Upper lobe of left lung (tissue), 6 donors: ENCODE results near the gene DNAJB11. TPM values are rescaled to one million over a fixed set of nuclear protein-coding genes. Genes with fewer than 3 reads are reported as not detected.

Experiments used
- ATAC-seq, 2 donors: fragments of 200-7000 bp; cut with Tn5 transposase; one replicate each; pipeline ENCODE4 v1.9.1; 2022; ENCODE audit warnings: mild to moderate bottlenecking in 2 of 2, moderate library complexity in 2 of 2; ENCODE audit not compliant: low FRiP score in 2 of 2
- DNase-seq, 2 donors: peaks; one replicate each; pipeline ENCODE4 v3.0.0-alpha.2; 2019 to 2020
- H3K27ac ChIP-seq, 4 donors: fragments of 200-600 bp; sonication (generic); one replicate each; pipeline ENCODE4 v1.5.1; 2016 to 2019
- H3K27me3 ChIP-seq, 4 donors: fragments of 200-600 bp; sonication (generic); one replicate each; pipeline ENCODE4 v1.5.1; 2017 to 2019
- H3K36me3 ChIP-seq, 4 donors: fragments of 200-600 bp; sonication (generic); one replicate each; pipeline ENCODE4 v1.5.1; 2016 to 2019
- H3K4me1 ChIP-seq, 4 donors: fragments of 200-600 bp; sonication (generic); one replicate each; pipeline ENCODE4 v1.5.1; 2018 to 2019
- H3K4me3 ChIP-seq, 4 donors: fragments of 200-600 bp; sonication (generic); one replicate each; pipeline ENCODE4 v1.5.1; 2017 to 2019; ENCODE audit warnings: mild to moderate bottlenecking in 2 of 4, moderate library complexity in 1 of 4
- H3K9me3 ChIP-seq, 4 donors: fragments of 200-600 bp; sonication (generic); one replicate each; pipeline ENCODE4 v1.5.1; 2018 to 2019
- CTCF ChIP-seq, 6 experiments: fragments of 450-650 bp in 4 of 6; fragments of 200-600 bp in 2 of 6; sonication (generic) in 2 of 6; IDR thresholded peaks; one replicate each; pipeline ENCODE4 v1.5.1; 2016 to 2019; ENCODE audit warnings: antibody characterized with exemption in 6 of 6
- EP300 ChIP-seq, 4 donors: sonication (generic); formaldehyde crosslinking; IDR thresholded peaks; one replicate each; pipeline ENCODE4 v1.5.1; 2017; ENCODE audit warnings: antibody characterized with exemption in 4 of 4, control low read depth in 2 of 4
- POLR2A ChIP-seq, 4 donors: fragments of 450-650 bp; IDR thresholded peaks; one replicate each; pipeline ENCODE4 v1.5.1; 2016 to 2017; ENCODE audit warnings: antibody characterized with exemption in 4 of 4, mild to moderate bottlenecking in 2 of 4
- POLR2AphosphoS5 ChIP-seq, 2 donors: sonication (generic); formaldehyde crosslinking; IDR thresholded peaks; one replicate each; pipeline ENCODE4 v1.5.1; 2017; ENCODE audit warnings: antibody characterized with exemption in 2 of 2
- WGBS, 2 donors: methylation state at CpG; one replicate each; pipeline ENCODE4 v1.1.5; 2017 to 2018; 5-methylcytosine and 5-hydroxymethylcytosine counted together
- total RNA-seq, 6 donors: library from RNA; depleted of rRNA in 4 of 6; stranded (reverse); fragments of >200 nt in 4 of 6; gene quantifications; one replicate each; pipeline versions ENCODE4 v1.1.0 to v1.2.1, GENCODE V29; 2016 to 2021
- donor health status: DM: no; HTN: no; CAD: no; lungs with moderate emphysema.
- donor health status: DM: no; HTN: yes; CAD: no; lungs with severe emphysema.

The DNAJB11 gene
- total RNA-seq, 6 donors from 2014 or later = 10.5 to 52.7 (median 38.9) TPM

- 69 to 74% methylated on average over 7 of the region's 7 CpGs for WGBS, 2 donors
- ATAC-seq = peak in 1 of 2 donors; percentile 34
- DNase-seq = no peak
- no peaks in the 10 kb centered on the region for H3K9me3 ChIP-seq
- TF ChIP-seq EP300 (IDR thresholded peaks at IDR 0.05) (no peak), CTCF (IDR thresholded peaks at IDR 0.05) (no peak), POLR2A (IDR thresholded peaks at IDR 0.05) (no peak), POLR2AphosphoS5 (IDR thresholded peaks at IDR 0.05) (no peak)
- H3K4me1 ChIP-seq = no peaks in the 10 kb centered on the region
- no peaks in the 10 kb centered on the region for H3K36me3 ChIP-seq
- H3K27me3 ChIP-seq = no peaks in the 10 kb centered on the region
- no peak overlapping the region for H3K27ac ChIP-seq
- H3K4me3 ChIP-seq = no peak overlapping the region
Measured at GRCh38 chr3:186626254-186626847, 55.8 kb downstream of the DNAJB11 start.

- whole genome bisulfite sequencing, 2 donors = 93 to 94% methylated on average over 7 of the region's 7 CpGs
- TF ChIP-seq CTCF (IDR thresholded peaks at IDR 0.05) = no peak
- no peak for TF ChIP-seq EP300 (IDR thresholded peaks at IDR 0.05)
- TF ChIP-seq POLR2AphosphoS5 (IDR thresholded peaks at IDR 0.05) = no peak
- TF ChIP-seq POLR2A (IDR thresholded peaks at IDR 0.05) = no peak
Measured at GRCh38 chr3:186627852-186628414, 57.4 kb downstream of the DNAJB11 start.

GRCh38 chr3:186628756-186629155 lies 58.2 kb downstream of the DNAJB11 start:
- Histone ChIP-seq H3K4me1 (no peaks in the 10 kb centered on the region), H3K27me3 (no peaks in the 10 kb centered on the region), H3K9me3 (no peaks in the 10 kb centered on the region), H3K4me3 (no peak overlapping the region), H3K27ac (no peak overlapping the region), H3K36me3 (no peaks in the 10 kb centered on the region)
- WGBS, 2 donors = 82 to 90% methylated on average over 7 of the region's 7 CpGs
- DNase-seq (no peak), ATAC-seq (no peak)
- TF ChIP-seq POLR2AphosphoS5 (IDR thresholded peaks at IDR 0.05) (no peak), POLR2A (IDR thresholded peaks at IDR 0.05) (no peak), CTCF (IDR thresholded peaks at IDR 0.05) (no peak), EP300 (IDR thresholded peaks at IDR 0.05) (no peak)

More at GRCh38 chr3:186627852-186628414, 57.4 kb downstream of the DNAJB11 start:
- Histone ChIP-seq H3K4me1 (no peaks in the 10 kb centered on the region), H3K9me3 (no peaks in the 10 kb centered on the region), H3K36me3 (no peaks in the 10 kb centered on the region), H3K27ac (no peak overlapping the region), H3K4me3 (no peak overlapping the region), H3K27me3 (no peaks in the 10 kb centered on the region)
- ATAC-seq = no peak
- no peak for DNase-seq

GRCh38 chr3:186630950-186631641 lies 60.6 kb downstream of the DNAJB11 start:
- 71 to 86% methylated on average over 6 of the region's 6 CpGs for WGBS, 2 donors
- no peak for ATAC-seq

More at GRCh38 chr3:186630950-186631641, 60.6 kb downstream of the DNAJB11 start:
- Histone ChIP-seq H3K4me1 (no peaks in the 10 kb centered on the region), H3K4me3 (no peak overlapping the region), H3K27ac (no peak overlapping the region), H3K9me3 (no peaks in the 10 kb centered on the region), H3K27me3 (no peaks in the 10 kb centered on the region), H3K36me3 (no peaks in the 10 kb centered on the region)
- DNase-seq = no peak
- TF ChIP-seq EP300 (IDR thresholded peaks at IDR 0.05) (no peak), CTCF (IDR thresholded peaks at IDR 0.05) (no peak), POLR2A (IDR thresholded peaks at IDR 0.05) (no peak), POLR2AphosphoS5 (IDR thresholded peaks at IDR 0.05) (no peak)
